CD4-positive, alpha-beta T cell treated with Interleukin-21 for 1 hour (primary cell): Measurements from ENCODE around the gene INTS2.
"Not testable (repeated sequence)": the region's sequence is repeated elsewhere in the genome, so short reads cannot be mapped to it uniquely, and the experiment has no call there.

ENCODE experiments used
- DNase-seq: peaks from one replicate; pipeline ENCODE4 v3.0.0-alpha.2; 2020

The INTS2 gene

GRCh38 chr17:61846088-61846487 is 81.7 kb downstream of the INTS2 start:
- no peak for DNase-seq

- no peak for DNase-seq
These were observed 84.3 kb downstream of the INTS2 start for GRCh38 chr17:61843435-61843834.

GRCh38 chr17:61842899-61843298 is 84.9 kb downstream of the INTS2 start:
- DNase-seq: no peak

- no peak for DNase-seq
These were observed 88.4 kb downstream of the INTS2 start for GRCh38 chr17:61839300-61839786.

GRCh38 chr17:61837175-61838051 is 90.4 kb downstream of the INTS2 start:
- DNase-seq: peak; percentile 53

GRCh38 chr17:61836266-61837174 is 91.3 kb downstream of the INTS2 start:
- no peak for DNase-seq

- DNase-seq: no peak
These were observed 92.2 kb downstream of the INTS2 start for GRCh38 chr17:61835606-61836005.

- no peak for DNase-seq
These were observed 93.2 kb downstream of the INTS2 start for GRCh38 chr17:61834610-61835009.

GRCh38 chr17:61833536-61834193 is 94.1 kb downstream of the INTS2 start:
- DNase-seq: no peak

- no peak for DNase-seq
These were observed 95.3 kb downstream of the INTS2 start for GRCh38 chr17:61832463-61832862.

GRCh38 chr17:61831099-61831498 is 96.7 kb downstream of the INTS2 start:
- DNase-seq: no peak

- DNase-seq: no peak
These were observed 99.1 kb downstream of the INTS2 start for GRCh38 chr17:61828694-61829093.

- DNase-seq: no peak
These were observed 100.0 kb downstream of the INTS2 start for GRCh38 chr17:61827649-61828395.

- not testable (repeated sequence) for DNase-seq
These were observed 100.9 kb downstream of the INTS2 start for GRCh38 chr17:61826866-61827265.

GRCh38 chr17:61826198-61826597 is 101.6 kb downstream of the INTS2 start:
- not testable (repeated sequence) for DNase-seq

GRCh38 chr17:61825448-61826137 is 102.2 kb downstream of the INTS2 start:
- DNase-seq: no peak

- no peak for DNase-seq
These were observed 105.2 kb downstream of the INTS2 start for GRCh38 chr17:61822326-61823285.

GRCh38 chr17:61821655-61822054 is 106.1 kb downstream of the INTS2 start:
- DNase-seq: no peak

- DNase-seq: not testable (repeated sequence)
These were observed 108.5 kb downstream of the INTS2 start for GRCh38 chr17:61819265-61819664.

GRCh38 chr17:61818225-61818624 is 109.6 kb downstream of the INTS2 start:
- DNase-seq: no peak
